Measurements from ENCODE around the gene ZNF646. TPM values are rescaled to one million over a fixed set of nuclear protein-coding genes. Genes with fewer than 3 reads are reported as not detected.
A peak's percentile ranks its signal among the peaks of the same experiment; 100 is the strongest.

ZNF646 gene
- total and polyA plus RNA-seq, 2 of the 13 experiments (the other 11 are each of a cell fraction or from before 2014, with no cell fraction given): 3.4 to 10.9 TPM

DNA sequence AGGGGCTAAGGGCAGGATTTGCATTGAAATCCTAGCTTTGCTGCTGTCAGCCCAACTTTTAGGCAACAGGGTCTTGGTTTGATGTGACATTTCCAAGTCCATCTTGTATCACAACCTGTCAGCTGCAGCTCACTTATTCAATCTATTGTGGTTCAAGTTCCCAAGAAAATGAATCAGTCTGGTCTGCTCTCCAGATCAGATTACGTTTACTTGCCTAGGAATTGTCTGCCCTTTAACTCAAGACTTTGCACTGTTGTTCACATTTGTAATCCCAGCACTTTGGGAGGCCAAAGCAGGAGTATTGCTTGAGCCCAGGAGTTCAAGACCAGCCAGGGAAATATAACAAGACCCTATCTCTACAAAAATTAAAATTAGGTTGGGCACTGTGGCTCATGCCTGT is 30.9 kb upstream of the ZNF646 start (continued):
- TF ChIP-seq HNF4G (IDR thresholded peaks at IDR 0.05; ENCODE audit: borderline replicate concordance, low read depth, low read length): peak; percentile 47
- TF ChIP-seq HNF4G (CRISPR knock-in tag; IDR thresholded peaks at IDR 0.05; ENCODE audit: borderline replicate concordance, low read depth): no peak
- peak; percentile 80 for TF ChIP-seq HNF4A (CRISPR knock-in tag; IDR thresholded peaks at IDR 0.05)
- TF ChIP-seq, protein P1, sequence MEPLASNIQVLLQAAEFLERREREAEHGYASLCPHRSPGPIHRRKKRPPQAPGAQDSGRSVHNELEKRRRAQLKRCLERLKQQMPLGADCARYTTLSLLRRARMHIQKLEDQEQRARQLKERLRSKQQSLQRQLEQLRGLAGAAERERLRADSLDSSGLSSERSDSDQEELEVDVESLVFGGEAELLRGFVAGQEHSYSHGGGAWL (CRISPR knock-in tag; IDR thresholded peaks at IDR 0.05): no peak

DNA sequence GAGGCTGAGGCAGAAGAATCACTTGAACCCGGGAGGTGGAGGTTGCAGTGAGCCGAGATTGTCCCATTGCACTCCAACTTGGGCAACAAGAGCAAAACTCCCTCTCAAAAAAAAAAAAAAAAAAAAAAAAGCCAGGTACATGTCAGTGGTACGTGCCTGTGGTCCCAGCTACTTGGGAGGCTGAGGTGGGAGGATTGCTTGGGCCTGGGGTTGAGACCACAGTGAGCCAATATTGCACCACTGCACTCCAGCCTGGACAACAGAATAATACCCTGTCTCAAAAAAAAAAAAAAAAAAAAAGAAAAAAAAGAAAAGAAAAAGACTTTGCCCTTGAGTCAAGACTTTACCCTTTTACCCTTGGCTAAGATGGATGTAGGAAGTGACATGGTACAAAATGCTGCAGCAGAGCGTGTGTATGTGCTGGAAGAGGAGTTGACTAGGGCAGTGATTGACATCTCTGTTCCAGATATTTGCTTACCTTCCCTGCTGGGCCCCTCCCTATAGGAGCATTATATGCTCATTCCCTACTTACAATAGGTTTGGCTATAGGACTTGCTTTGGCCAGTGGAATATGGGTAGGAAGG is 30.2 kb upstream of the ZNF646 start:
- DNase-seq (ENCODE audit: low spot score): no peak
- ChIA-PET CTCF (ENCODE audit: low intra/inter-chr PET ratio, low total read pairs) (no interaction called here), POLR2A (interaction anchor here (0.7 to 2.2 kb wide), 2 partner anchors 74 to 156 kb away, joined by 4 to 7 read pairs; partner anchors contain the start of gene KAT8)
- H3K4me2 ChIP-seq (ENCODE audit: low read depth, low read length): no peak overlapping the region; the same call in 1 of the 2 replicates
- peak; percentile 33 for ATAC-seq
- no peaks in the 10 kb centered on the region for H3K9me3 ChIP-seq (ENCODE audit: low read length)
- no TSS peak for BruUV-seq (replicated peaks)
- H3K79me2 ChIP-seq (ENCODE audit: insufficient read depth, low read length): no peaks in the 10 kb centered on the region
- no peaks in the 10 kb centered on the region for H3K27me3 ChIP-seq (ENCODE audit: control insufficient read depth in 1 of 2, insufficient read depth in 2 of 2, low read length in 2 of 2)
- H3K27ac ChIP-seq (ENCODE audit: extremely low read length, insufficient read depth, low read length): no peak overlapping the region
- H3K9ac ChIP-seq (ENCODE audit: insufficient read depth, low read depth, low read length): no peak overlapping the region
- no peak overlapping the region for H3K4me3 ChIP-seq (replicated peaks in 1 of 3; ENCODE audit: insufficient read depth in 1 of 3, low read depth in 2 of 3, low read length in 3 of 3)
- H4K20me1 ChIP-seq (ENCODE audit: insufficient read depth, low read length): no peaks in the 10 kb centered on the region
- H3K36me3 ChIP-seq (replicated peaks in 1 of 2; ENCODE audit: control insufficient read depth in 1 of 2, insufficient read depth in 2 of 2, low read length in 2 of 2): peaks cover 0 to 6% of the 10 kb centered on the region in 2 experiments; a peak in 2 of 5 replicates
- intact Hi-C loops (cut with micrococcal nuclease; ENCODE audit: unreplicated experiment) (no loop called here), in situ Hi-C loops (cut with HindIII; ENCODE audit: extremely low pct_ligation_motif_present, low pct_unique_long_range_greater_than_20kb) (no loop called here)
- peak; percentile 36 for FAIRE-seq
- peaks cover 38% of the 10 kb centered on the region for H3K4me1 ChIP-seq (ENCODE audit: insufficient read depth, low read length)
- H2AFZ ChIP-seq (ENCODE audit: low read length): no peak overlapping the region
- 70% methylated on average over 4 of the region's 4 CpGs for WGBS (ENCODE audit: low lambda C conversion rate)
- TF ChIP-seq, protein P2, sequence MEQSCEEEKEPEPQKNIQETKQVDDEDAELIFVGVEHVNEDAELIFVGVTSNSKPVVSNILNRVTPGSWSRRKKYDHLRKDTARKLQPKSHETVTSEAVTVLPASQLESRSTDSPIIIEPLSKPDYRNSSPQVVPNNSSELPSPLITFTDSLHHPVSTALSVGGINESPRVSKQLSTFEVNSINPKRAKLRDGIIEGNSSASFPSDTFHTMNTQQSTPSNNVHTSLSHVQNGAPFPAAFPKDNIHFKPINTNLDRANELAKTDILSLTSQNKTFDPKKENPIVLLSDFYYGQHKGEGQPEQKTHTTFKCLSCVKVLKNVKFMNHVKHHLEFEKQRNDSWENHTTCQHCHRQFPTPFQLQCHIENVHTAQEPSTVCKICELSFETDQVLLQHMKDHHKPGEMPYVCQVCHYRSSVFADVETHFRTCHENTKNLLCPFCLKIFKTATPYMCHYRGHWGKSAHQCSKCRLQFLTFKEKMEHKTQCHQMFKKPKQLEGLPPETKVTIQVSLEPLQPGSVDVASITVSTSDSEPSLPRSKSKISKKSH (CRISPR knock-in tag; IDR thresholded peaks at IDR 0.05; ENCODE audit: borderline replicate concordance): no peak
- no peak for TF ChIP-seq SRY (CRISPR knock-in tag; IDR thresholded peaks at IDR 0.05)
- no peak for TF ChIP-seq SCMH1 (CRISPR knock-in tag; IDR thresholded peaks at IDR 0.05; ENCODE audit: borderline replicate concordance)
- TF ChIP-seq, protein P3, sequence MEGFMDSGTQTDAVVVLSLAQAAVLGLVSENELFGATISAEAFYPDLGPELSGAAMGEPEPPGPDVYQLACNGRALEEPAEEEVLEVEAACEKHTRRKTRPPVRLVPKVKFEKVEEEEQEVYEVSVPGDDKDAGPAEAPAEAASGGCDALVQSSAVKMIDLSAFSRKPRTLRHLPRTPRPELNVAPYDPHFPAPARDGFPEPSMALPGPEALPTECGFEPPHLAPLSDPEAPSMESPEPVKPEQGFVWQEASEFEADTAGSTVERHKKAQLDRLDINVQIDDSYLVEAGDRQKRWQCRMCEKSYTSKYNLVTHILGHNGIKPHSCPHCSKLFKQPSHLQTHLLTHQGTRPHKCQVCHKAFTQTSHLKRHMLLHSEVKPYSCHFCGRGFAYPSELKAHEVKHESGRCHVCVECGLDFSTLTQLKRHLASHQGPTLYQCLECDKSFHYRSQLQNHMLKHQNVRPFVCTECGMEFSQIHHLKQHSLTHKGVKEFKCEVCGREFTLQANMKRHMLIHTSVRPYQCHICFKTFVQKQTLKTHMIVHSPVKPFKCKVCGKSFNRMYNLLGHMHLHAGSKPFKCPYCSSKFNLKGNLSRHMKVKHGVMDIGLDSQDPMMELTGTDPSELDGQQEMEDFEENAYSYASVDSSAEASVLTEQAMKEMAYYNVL (CRISPR knock-in tag; IDR thresholded peaks at IDR 0.05; ENCODE audit: borderline replicate concordance): no peak
- TF ChIP-seq HNF4A (CRISPR knock-in tag; IDR thresholded peaks at IDR 0.05): peak; percentile 40; the same call in 1 of the 2 replicates
- TF ChIP-seq ZNF251 (CRISPR knock-in tag; IDR thresholded peaks at IDR 0.05): no peak
- peak; percentile 53; the same call in 1 of the 2 replicates for TF ChIP-seq HOXA3 (CRISPR knock-in tag; IDR thresholded peaks at IDR 0.05)
- no peak for TF ChIP-seq GABPA (IDR thresholded peaks at IDR 0.05; ENCODE audit: low read depth, low read length)
- TF ChIP-seq GABPA (CRISPR knock-in tag; IDR thresholded peaks at IDR 0.05; ENCODE audit: low read depth): peak; percentile 32; the same call in 1 of the 2 replicates
- TF ChIP-seq PHF21A (CRISPR knock-in tag; IDR thresholded peaks at IDR 0.05): 0 out of 2 replicates have a peak, but pooled peaks have one; percentile 17
- TF ChIP-seq ARID2 (CRISPR knock-in tag; IDR thresholded peaks at IDR 0.05; ENCODE audit: borderline replicate concordance): 0 out of 2 replicates have a peak, but pooled peaks have one; percentile 45
- TF ChIP-seq, protein P4, sequence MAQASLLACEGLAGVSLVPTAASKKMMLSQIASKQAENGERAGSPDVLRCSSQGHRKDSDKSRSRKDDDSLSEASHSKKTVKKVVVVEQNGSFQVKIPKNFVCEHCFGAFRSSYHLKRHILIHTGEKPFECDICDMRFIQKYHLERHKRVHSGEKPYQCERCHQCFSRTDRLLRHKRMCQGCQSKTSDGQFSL (CRISPR knock-in tag; IDR thresholded peaks at IDR 0.05): no peak
- TF ChIP-seq, protein P5, sequence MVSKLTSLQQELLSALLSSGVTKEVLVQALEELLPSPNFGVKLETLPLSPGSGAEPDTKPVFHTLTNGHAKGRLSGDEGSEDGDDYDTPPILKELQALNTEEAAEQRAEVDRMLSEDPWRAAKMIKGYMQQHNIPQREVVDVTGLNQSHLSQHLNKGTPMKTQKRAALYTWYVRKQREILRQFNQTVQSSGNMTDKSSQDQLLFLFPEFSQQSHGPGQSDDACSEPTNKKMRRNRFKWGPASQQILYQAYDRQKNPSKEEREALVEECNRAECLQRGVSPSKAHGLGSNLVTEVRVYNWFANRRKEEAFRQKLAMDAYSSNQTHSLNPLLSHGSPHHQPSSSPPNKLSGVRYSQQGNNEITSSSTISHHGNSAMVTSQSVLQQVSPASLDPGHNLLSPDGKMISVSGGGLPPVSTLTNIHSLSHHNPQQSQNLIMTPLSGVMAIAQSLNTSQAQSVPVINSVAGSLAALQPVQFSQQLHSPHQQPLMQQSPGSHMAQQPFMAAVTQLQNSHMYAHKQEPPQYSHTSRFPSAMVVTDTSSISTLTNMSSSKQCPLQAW (CRISPR knock-in tag; IDR thresholded peaks at IDR 0.05): no peak
